Stromal cell of bone marrow (primary cell): Measurements from ENCODE around the gene ALDH1A1.

Source experiments
- DNase-seq: peaks from one replicate; pipeline ENCODE4 v3.0.0-alpha.2; 2012; ENCODE audit warnings: low read depth

The ALDH1A1 gene

DNA sequence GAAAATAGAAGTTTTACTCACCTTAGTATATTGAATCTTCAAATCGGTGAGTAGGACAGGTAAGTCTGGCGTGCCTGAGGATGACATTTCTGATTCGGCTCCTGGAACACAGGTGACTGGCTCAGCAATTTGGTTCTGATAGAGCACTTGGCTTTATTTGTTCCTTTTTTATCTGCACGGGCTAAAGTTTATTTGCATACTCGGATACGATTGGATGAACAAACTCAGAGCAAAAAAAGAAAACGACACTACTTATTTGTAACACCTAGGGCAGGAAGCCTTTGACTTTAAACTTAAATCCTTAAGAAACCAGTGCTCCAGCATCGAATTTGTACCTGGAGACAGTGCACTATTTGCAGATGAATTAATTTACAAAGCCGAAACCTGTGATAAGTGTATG lies at the start of gene ALDH1A1:
Gene ALDH1A1 (minus strand): TSS at position 140 of the 400 bp plus-strand sequence. CDS start 53 bp downstream, at position 87.
- DNase-seq = no peak

DNA sequence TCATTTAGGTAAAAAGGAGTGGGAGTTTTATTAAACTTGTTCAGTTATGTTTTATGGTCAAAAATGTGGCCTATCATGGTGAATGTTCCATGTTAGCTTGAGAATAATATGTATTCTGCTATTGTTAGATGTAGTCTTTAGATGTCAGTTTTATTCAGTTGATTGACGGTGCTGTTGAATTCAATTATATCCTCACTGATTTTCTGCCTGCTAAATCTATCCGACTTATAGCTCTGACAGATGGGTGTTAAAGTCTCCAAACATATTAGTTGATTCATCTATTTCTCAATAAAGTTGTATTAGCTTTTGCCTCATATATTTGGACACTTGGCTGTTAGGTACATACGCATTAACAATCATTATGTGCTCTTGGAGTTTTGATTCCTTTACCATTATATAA lies 49.0 kb upstream of the ALDH1A1 start:
- no peak for DNase-seq

DNA sequence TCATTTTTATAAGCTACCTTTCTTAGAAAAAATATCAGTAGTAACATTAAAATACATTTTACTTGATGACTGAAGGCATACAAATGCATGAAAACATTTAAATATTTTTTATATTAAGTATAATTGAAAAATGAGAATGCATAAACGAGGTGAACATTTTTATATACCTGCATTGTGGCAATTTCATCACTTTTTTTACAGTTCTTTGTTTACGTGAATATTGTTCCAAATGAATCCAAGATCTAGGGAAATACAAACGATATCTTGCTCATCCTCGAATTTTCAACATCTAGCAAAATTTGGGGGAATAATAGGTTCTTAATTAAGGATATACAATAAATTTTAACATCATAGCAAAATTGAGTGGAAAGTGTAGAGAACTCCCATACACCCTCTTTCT lies 45.5 kb upstream of the ALDH1A1 start:
- no peak for DNase-seq

DNA sequence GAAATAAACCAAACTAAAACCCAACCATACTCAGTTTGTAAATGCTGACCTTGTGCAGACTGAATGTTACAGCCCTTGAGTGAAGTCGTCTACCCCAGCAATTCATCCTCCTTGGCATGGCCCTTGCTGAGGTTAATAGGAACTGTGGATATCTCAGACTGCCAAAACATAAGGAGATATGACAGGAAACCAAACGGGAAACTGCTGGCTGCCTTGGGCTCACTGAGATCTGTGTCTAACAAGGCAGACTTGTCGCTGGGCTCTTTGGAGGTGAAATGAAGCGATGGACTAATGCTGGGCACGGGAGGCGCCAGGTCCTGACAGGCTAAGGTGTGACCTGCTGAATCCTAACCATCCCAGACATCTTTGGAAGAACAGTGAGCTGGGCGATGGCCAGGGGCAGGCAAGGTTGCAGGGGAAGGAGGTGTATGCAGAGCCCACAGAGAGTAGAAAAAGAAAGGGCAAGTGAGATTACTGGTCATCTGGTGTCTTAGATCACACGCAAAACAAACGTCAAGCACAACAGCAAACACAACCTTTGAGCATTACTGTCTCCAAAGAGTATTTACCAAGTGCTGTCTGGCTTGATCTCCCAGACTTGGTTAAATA lies 44.6 kb upstream of the ALDH1A1 start:
- no peak for DNase-seq

DNA sequence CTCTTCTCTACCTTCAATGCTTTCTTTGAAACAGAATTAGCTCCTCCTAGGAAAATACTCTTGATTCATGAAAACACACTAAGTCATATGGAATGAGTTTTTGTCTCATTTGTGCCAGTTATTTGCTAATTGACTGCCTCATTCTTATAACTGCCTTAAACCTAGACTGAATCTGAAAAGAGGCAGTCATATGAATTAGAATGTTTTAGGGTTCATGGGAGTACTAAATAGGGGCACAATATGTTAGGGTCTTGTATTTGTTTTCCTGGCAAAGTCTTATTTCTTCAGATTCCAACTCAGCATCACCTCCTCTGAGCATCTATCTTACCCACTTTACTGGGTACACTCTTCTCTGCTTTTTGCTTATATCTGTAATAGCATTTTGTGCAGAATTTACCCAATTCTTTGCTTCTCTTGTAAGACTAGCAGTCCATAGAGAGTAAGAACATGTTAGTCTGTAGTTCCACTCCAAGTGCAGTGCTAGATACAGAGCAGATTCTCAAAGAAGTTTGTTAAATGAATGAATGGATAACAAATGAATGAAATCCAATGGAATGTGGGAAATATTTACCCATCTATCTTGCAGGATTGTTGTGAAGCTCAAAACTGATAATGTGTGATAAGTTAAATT lies 43.9 kb upstream of the ALDH1A1 start:
- no peak for DNase-seq

DNA sequence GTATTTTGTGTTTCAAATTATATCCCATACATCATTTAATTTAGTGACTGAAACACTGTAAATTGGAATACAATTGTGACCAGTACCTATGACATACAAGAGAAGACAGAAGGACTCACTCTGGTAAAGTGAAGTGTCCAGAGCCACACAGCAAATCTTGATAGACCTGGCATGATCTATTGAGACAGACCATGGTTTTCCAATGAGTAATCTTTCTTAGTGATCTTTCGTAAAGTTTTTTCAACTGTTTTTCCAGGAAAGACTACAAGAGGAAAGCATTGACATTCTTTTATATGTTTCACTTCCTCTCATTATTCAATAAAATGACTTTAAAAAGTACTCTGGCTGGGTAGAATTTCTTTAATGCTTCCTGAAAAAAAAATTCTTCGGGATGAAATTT lies 43.3 kb upstream of the ALDH1A1 start:
- no peak for DNase-seq

DNA sequence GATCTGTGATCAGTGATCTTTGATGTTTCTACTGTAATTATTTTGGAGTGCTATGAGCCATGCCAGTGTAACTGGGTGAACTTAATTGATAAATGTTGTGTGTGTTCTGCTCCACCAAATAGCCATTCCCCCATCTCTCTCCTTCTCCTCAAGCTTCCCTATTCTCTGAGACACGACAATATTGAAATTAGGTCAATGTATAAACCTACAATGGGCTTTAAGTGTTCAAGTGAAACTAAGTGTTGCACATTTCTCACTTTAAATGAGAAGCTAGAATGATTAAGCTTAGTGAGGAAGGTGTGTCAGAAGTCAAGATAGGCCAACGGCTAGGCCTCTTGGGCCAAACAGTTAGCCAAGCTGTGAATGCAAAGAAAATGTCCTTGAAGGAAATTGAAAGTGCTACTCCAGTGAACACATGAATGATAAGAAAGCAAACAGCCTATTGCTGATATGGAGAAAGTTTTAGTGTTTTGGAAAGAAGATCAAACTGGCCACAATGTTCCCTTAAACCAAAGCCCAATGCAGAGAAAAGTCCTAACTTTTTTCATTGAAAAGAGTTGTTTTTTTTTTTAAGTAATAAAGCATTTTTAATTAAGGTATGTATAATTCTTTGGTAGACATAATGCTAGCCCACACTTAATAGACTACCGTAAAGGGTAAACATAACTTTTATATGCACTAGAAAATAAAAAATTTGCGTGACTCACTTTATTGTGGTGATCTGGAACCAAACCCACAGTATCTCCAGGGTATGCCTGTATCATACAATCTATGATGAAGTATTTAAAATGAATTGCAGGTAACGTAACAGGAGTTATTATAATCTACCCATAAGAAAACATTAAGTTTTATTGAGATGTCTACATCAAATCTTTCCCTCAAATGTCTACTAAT lies 42.5 kb upstream of the ALDH1A1 start:
- DNase-seq = no peak

DNA sequence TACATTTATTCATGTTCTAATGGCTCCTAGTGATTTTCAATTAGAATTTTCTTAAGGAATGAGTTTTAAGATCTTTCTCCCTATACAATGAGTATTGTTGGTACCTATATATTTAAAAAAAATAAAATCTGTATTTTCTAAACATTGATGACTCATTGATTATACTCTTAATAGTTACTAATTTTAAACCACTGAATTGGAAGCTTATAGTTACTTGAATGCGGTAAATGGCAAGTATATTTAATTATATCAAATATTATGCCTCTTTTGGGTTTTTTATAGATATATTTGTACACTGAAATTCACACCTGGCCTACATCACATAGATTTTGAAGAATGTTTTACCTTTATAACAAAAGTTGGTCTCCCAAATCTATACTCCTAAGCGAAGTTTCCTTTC lies 38.9 kb upstream of the ALDH1A1 start:
- no peak for DNase-seq

DNA sequence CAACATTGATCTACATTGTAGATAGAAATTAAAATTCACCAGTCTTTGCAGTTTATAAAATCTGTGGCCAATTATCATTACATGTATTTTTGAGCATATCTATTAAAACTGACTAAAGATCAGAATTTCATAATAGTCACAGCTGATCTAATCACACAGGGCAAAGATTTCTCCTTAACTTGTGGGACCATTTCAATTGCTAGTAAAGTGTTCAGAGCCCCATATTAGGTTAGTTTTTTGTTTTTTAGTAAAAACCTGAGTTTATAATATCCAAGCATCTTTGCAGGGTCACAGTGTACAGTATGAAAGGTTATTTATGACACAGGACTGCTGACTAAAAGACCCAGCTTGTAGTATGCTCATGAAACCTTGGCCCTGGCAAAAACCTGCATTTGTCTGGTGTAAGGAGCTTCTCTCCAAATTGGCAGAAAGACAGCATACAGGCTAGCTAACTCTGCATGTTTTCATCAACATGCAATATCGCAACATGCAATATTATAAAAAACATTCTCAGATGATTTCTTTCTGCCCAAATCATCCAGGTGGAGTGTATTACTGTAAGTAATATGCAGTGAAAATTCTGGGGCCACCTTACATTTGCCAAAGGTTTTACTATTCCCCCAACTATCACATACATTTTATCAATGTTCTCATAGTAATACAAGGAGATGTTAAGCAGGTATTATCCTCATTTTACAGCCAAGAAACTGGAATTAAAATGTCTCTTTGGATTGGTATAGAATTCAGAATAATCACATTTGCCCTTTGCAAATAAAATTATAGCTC lies 37.7 kb upstream of the ALDH1A1 start:
- no peak for DNase-seq

DNA sequence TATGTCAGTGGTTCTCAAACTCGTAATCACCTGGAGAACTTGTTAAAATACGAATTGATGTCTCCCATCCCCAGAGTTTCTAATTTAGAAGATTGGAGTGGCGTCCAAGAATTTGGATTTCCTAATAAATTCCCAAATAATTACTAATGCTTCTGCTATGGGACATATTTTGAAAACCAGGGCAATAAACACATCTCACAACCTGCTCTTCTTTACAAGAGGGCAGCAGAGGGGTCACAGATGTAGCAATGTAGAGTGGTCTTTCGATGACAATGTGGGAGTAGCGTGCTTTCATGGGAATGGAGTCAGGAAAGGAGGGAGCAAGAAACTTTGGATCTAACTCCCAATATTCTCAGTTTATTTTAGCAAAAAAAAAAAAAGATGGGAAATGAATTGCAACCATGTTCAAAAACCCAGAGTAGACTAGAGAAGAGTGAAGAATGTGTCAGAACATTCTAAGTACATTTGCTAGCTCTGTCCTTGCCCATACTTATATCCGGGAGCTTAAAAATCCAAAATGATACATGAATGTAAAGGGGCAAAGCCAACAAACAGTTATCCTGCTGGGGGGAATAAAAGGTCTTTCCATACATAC lies 33.8 kb upstream of the ALDH1A1 start:
- DNase-seq = no peak

DNA sequence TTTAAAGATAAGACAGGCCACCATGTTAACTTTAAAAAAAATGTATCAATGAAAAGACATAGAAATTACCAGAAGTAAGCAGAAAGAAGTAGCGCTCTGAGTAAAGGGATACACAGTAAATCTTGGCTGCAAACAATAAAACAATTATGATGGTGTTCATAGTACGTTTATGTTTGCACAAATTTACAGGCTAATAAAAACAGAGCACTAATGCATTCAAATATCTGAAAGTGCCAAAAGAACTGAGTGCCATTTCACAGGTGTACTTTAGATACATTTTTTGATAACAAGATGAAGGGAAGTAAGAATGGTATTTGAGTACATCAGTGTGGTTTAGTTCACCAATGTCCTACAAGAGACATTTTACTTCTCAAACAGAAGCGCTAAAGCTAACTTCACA lies 32.9 kb upstream of the ALDH1A1 start:
- DNase-seq = no peak

DNA sequence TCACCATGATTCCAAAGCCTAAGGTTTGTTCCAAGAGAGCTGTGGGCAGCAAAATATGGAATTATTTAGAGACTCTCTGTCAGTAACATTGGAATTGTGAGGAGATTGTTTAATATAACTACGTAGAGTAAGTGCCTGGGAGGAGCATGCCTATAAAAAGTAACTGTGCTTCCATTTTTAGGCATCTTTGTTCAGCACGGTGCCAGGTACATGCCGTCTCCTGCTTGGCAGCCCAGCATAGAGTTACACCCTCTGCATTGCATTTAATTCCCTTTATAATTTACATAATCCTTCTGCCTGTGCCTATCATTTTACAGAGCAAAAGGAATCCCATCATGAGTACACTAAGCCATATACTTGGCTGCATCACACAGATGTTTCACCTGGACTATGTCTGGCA lies 32.1 kb upstream of the ALDH1A1 start:
- DNase-seq = no peak

DNA sequence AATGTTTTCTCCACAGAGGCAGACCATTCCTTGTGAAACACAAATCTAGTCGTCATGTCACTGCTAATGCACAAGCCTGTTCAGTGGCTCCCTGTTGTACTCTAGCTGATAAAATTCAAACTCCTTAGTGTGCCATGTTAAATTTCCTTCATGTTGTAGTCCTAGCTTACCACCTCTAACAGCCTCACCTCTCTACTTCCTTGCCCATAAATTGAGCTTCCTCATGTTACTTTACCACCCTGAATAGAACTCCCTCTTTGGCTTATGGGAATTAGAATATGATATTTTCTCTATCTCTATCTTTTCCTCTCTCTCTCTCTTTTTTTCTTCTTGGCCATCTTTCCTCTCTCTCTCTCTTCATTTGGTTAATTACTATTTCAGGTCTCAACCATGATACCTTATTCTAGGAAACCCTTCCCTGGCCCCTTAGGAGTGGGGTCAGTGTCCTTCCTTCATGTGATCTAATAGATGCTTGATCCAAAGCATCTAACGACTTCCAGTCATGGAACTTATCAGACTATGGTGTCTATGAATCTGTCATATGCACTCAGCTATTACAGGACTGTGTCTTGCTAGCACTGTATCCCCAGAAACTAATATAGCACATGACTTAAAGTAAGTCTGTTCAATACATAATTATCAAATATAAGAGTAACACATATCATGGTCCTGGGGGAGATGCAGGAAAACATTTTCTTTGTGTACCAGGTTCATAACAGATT lies 31.5 kb upstream of the ALDH1A1 start:
- no peak for DNase-seq

DNA sequence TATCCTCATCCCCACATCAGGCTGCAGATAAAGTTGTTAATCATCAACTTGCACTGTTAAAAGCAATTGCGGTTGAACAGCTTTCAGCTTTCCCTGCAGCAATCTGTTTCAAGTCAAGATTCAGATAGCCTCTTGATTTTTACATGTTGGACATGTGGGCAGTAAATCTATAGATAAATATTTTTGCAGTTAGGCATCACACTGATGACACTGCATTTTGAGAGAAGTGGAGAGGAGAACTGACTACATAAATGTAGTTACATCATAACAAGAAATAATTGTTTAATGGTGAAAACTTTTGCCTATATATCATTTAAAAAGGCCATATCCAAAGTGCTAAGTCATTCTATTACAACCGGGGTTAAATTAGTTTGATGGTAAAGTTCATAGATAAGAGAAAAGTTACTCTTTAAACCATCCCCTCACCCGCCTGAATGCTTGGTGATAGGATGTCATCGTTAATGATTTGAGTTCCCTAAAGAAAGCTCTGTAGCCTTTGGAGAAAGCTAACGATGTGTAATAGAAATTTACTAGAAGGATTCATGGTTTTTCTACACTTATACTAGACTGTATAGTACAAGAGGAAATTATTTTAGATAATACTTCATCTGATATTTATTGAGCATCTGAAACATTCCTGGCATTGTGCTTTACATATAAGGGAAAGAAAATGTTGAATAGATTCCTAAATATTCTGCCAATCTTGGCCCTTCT lies 30.8 kb upstream of the ALDH1A1 start:
- DNase-seq = no peak

DNA sequence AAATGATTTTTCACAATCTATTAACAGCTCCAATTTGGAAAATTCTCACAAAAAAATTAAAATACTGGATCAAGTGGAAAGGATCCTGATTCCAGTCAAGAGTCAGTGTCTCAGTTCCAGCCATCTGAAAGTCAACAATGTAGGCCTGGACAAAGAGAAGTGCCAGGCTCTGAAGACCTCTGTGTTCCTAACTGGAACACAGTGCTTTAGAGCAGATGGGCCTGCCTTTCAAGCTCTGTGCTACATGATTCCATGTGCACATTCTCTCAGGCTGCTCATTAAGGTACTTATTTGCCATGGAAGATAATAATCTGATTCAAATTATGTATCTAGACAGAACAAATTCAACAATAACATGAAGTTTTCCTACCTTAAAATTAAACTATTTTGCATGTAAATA lies 30.2 kb upstream of the ALDH1A1 start:
- no peak for DNase-seq

DNA sequence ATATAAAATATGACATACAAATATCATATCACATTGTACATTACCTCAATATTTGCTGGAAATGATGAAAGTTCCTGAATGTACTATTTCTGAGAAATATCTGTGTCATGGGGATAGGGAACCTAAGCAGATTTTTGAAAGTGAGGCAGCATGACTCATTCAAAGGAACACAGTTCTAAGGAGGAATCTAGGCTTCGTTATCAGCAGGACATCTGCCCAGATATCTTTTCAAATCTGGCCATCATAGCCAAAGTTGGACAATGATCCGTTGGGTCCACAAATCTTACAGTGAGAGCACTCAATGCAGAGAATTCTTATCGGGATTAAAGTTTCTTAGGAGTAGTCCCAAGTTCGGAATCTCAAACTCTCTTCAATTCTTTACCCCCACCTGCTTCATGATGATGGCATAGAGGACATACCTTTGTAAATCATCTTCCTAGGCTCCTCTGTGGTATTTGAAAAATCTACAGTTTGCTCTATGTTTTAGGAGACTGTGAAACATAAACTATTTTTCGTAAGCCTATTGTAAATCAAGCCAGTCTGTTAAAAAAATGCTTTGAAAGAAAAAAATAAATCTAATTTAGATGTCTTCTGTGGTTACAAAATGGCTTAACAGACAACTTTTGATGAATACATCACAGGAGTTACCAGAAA lies 29.4 kb upstream of the ALDH1A1 start:
- no peak for DNase-seq

DNA sequence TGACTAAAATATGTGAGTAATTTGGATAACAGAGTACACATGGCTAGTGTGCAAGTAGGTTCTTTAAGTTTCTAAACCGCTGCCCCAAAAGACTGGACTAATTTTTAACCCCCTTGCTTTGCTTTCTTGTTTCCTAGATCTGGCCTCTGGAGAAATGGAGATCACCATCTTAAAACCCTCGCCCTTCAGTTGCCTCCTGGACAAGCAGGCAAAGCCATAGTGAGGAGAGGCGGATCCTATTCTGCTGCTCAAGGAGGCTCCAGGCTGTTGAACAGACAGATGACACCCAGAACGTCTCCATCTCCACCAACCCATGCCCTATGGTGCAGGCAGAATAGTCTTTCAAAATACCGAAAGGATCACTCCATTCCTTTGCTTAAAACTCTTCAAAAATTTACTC lies 28.6 kb upstream of the ALDH1A1 start:
- no peak for DNase-seq

DNA sequence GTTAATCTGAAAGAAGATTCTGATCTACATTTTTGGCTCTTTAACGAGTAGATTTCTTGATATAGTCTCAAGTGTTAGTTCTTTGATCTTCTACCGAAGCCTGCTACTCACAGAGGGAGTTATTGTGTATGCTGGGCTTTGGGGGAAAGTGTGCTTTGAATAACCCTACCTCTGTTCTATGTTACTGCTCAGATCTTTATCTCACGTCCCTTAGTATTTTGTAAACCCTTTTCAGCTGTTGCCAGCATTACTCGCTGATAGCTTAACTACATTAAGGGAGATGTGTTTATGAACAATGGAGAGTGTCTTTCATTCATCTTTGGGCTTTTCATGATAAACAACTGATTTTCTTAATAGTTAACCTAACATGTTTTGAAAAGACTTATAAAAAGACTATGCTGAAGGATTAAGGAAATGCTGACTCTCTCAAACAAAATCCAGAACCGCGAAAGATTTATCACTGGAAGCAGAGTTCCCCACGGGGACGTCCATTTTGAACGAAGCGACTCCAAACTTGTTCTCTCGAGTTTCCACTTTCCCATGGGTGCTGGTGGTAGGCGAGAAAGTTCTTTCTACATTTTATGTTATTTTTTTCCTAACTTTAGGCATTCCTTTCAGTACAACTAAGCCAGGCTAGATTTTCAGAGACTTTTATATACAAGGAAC lies 27.9 kb upstream of the ALDH1A1 start:
- DNase-seq = no peak

DNA sequence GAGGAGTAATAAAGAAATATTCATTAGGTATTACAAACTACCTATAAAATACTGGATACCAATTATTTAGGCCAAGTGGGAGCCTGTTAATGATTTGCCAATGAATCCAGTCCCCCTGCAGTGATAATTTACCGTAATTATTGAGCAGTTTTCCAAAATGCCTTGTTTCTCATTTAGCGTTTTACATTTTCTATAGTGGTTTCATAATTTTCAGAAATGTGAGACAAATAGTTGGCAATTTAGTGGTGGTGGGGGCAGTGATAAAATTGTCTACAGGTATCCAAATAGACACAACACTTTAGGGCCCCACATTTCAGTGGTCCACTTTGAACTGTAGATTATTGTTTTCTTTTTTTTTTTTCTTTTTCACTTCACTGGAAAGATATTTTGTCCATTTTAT lies 27.3 kb upstream of the ALDH1A1 start:
- DNase-seq = no peak
